Measurements from ENCODE around the gene TMEM18. TPM values are rescaled to one million over a fixed set of nuclear protein-coding genes. Genes with fewer than 3 reads are reported as not detected.

Gene TMEM18
- total RNA-seq, 1 experiment from 2014 or later, result 52.4 TPM

DNA sequence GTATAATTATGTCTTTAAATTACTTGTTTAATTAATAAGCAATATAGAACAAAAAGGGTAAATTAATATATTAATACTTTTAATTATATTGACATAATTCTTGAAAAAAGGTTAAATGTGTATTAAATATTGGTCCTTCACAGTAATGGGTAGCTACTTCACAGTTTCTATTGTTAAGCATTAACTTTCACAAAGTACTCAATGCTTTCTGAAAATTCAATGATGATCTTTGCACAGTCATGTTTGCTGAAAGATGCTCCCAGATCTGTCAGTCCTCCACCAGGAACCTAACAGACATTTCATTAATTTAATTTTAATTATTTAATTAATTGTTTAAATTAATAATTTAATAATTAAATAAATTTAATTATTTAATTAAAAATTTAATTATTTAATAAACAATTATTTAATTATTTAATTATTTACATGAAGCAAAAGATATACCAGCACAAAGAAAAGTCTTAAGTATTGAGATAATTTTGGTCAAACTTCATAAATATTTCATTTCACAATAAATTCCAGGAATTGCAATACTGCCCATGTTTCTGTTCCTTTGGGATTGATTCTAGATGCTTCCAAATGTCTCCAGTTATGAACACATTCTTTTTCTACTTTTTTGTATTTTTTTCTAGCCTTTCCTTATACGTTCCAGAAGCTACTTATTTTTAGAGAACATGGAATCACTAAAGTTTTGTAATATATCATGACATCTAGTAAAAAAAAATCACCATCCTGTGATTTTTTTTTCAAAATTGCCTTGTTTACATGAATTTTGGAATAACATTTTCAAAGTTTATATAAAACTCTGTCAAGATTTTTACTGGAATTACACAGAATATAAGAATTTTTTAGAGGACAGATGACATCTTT lies 46.5 kb downstream of the TMEM18 start:
- no peak for DNase-seq (ENCODE audit: low read depth, low spot score)
- in situ Hi-C loops (cut with HindIII; ENCODE audit: low pct_unique_long_range_greater_than_20kb, low sequenced_read_pairs), result no loop called here

DNA sequence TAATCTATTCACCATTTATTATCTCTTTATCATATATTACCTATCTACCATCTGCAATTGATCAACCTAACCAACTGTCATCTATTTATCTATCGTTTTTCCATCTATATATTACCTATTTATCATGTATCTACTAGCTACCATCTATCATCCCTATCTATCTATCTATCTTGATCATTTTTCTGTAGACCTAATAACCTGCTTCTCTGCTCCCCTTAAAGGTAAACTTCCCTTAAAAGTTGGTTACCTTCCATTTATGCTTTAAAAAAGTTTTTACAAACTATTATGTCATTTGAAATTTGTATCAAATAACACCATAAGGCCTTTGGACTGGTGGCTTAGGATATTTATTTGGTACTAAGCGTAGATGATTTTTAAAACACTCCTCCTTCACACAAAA lies 47.2 kb downstream of the TMEM18 start:
- in situ Hi-C loops (cut with HindIII; ENCODE audit: low pct_unique_long_range_greater_than_20kb, low sequenced_read_pairs), result no loop called here

DNA sequence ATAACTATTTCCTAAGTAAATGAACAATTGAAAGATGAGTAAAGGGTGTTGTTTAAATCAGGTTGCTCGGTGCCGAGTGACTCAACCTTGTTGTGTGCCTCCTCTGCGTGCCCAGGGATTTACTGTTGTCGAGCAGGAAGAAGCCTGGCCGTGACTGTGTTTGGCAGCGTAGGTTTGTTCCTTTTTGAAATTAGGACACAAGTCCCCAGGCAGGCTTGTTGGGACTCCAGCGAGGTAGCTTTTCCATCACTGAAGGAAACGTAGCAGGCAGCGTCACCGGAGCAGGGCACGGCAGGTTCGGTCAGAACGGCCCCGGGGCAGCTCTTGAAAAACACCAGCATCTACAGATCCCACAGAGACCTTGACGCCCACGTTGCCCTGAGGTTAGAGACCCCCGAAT lies 48.6 kb downstream of the TMEM18 start:
- DNase-seq (ENCODE audit: low read depth, low spot score), result no peak
- in situ Hi-C loops (cut with HindIII; ENCODE audit: low pct_unique_long_range_greater_than_20kb, low sequenced_read_pairs), result no loop called here

More for the DNA sequence above, 47.2 kb downstream of the TMEM18 start:
- no peak for DNase-seq (ENCODE audit: low read depth, low spot score)

DNA sequence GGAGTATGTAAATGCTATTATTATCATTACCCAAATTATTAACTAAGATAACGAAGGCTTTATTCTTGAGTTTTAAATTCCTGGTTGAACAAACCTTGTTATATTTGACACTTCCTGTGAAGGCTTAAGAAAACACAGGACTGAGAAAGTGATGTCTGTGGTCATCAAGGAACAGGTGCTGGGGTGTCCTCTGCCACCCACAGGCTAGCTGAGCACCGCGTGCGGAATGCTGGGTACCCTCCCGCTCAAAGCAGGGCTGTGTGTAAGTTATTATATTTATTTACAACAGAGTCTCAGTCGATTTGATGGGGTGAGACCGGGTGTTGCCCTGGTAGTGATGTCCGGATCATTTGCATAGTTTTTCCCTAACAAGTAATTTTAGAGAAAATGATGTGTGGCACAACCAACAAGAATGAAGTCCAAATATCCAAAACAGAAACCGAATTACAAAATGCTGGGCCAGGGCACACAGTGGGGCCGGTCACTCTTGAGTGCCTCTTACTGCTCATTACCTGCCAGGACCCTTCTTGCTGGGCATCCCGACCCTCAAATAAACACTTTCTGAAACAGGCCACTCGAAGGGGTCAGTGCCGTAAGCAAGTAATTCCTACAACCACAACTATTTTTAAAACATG lies 49.2 kb downstream of the TMEM18 start:
- no peak for DNase-seq (ENCODE audit: low read depth, low spot score)
- in situ Hi-C loops (cut with HindIII; ENCODE audit: low pct_unique_long_range_greater_than_20kb, low sequenced_read_pairs), result no loop called here

DNA sequence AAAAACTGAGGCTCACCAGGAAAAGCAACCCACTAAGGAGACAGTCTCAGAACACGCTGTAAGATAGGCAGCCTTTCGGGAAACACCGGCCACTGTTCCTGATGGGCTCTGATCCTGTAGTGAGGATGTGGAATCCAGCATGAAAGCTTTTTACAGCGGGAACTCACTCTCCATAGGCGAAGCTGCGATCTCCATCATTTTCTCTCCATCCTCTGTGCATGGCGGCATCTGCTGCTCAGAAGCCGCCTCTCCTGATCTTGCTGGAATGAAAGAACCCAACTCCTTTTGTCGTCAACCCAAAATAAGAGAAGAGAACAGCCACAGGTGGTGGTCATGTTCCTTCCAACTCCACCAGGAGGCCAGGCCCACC lies 49.9 kb downstream of the TMEM18 start:
- in situ Hi-C loops (cut with HindIII; ENCODE audit: low pct_unique_long_range_greater_than_20kb, low sequenced_read_pairs), result no loop called here
- no peak for DNase-seq (ENCODE audit: low read depth, low spot score)

DNA sequence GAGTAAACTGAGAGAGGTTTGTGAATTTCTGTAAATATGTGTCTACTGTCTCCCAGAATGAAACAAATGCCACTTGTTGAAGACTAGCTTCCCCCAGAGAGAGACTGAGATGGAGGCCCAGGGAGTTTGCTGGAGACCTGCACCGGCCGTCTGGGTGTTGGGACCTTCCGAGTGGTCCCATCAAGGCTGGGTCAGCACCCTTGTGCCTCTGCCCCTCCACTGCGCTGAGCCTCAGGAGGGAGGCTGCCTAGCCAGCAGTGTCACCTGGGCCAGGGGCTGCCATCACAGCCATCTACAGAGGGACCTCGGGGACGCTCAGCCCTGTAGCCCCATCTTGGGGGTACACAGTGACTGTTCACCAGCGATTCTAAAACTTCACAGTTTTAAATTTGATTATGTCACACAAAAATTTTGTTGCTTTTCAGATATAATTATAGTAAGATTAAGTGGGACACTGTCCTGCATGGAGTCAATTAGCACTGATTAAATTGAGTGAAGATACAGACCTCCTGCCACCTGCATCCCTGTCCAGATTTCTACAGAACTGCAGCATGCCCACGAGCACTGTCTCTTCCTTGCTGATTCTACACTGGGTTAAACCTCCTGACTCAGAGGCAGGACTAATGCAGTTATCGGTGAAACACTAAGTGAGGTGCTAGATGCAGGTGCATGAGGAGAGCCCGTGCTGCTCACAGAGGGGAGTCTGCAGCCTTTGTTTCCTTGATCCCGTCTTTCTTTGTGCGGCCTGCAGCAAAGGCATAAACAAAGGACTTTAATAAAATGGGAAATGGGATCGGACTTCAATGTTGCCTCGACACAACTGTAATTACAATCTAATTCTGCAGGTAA lies 50.5 kb downstream of the TMEM18 start:
- DNase-seq (ENCODE audit: low read depth, low spot score), result no peak
- in situ Hi-C loops (cut with HindIII; ENCODE audit: low pct_unique_long_range_greater_than_20kb, low sequenced_read_pairs), result no loop called here

DNA sequence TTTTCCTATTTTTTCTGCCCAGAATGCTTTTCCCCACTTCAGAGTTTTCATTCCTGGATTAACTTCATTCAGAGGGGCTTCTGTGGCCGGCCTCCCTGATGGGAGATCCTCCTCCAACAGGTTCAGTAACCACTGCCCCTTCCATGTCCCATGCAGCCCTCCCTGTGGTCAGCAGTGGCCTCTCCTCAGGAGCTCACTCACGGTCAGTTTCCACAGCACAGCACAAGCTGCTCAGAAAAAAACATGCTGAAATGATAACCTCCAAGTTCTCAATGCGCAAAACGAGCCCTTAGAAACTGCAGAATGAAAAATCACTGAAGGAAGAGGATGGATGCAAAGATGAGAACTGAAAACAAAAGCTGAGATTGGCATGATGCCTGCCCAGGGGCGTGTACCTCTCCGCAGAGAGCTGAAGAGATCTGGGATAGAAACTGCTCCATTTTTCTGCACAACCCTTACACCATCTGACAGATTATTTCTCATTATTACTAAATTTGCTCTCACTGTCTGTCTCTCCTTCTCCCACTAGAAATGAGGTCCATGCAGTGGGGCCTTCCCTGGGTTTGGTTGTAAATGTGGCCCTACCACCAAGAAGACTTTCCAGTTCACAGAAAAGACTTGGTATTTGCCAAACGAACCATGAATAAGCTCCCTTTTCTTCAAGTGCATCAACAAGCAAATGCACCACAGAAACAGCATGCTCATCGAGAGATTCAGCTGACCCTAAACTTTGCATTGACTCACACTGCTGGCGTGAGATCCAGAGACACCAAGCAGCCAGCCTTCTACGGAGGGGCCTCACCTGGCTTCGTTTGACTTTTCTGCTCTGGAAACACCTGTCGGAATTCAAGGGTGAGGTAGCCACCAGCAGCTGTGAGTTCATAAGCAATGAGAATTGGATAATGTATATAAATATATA lies 51.5 kb downstream of the TMEM18 start:
- no peak for DNase-seq (ENCODE audit: low read depth, low spot score)
- in situ Hi-C loops (cut with HindIII; ENCODE audit: low pct_unique_long_range_greater_than_20kb, low sequenced_read_pairs), result no loop called here

DNA sequence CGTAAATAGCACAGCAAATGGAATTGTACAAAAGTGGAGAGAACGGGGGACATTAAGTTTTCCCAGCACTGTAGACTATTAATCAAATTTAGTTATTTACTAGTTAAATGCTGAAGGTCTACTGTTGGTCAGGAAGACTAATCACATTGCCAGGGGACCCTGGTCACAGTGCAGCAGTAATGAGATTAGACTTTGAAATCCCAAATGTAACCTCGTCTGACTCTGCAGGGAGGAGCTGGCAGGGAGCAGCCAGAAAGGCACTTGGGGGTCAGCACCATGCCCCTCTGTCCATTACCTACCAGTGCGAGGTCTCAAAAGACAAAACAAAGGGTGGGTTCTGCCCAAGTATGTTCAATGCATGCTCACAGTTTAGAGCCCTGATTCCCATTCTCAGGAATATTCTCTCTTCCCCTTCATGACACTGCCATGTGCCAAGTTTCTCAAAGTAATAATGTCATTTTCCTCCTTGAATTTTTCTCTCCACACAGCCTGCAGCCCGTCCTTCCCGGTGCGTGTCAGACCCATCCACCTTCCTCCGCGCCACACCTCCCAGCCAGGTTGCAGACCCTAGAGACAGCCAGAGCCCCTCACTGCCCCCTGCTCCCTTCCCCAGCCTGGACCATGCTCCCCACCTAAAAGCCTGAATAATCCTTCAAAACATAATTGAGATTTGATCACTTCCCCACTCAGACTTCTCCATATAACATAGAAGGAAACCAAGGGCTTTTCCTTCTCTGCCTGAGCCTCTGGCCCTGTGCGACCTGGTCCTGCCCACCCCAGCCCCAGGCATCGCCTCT lies 52.5 kb downstream of the TMEM18 start:
- DNase-seq (ENCODE audit: low read depth, low spot score), result no peak
- in situ Hi-C loops (cut with HindIII; ENCODE audit: low pct_unique_long_range_greater_than_20kb, low sequenced_read_pairs), result no loop called here

DNA sequence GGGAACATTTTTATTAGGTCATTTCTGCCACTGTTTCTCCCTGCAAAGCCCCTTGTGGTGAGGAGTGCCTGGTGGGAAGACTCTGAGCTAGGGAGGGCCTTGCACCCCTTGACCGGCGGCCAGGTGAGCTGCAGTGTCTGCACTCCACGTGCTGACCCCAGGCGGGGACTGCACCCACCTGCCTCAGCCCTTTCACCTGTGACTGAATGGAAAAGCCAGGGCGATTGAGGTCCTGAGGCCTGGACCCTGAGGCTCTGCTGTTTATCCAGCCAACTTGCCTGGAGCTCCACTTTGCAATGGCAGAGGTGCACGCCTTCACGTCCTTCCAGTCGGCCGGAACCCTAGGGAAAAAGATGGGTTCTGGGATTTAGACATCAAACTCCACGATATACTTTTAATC lies 53.1 kb downstream of the TMEM18 start:
- in situ Hi-C loops (cut with HindIII; ENCODE audit: low pct_unique_long_range_greater_than_20kb, low sequenced_read_pairs), result no loop called here
- DNase-seq (ENCODE audit: low read depth, low spot score), result no peak

DNA sequence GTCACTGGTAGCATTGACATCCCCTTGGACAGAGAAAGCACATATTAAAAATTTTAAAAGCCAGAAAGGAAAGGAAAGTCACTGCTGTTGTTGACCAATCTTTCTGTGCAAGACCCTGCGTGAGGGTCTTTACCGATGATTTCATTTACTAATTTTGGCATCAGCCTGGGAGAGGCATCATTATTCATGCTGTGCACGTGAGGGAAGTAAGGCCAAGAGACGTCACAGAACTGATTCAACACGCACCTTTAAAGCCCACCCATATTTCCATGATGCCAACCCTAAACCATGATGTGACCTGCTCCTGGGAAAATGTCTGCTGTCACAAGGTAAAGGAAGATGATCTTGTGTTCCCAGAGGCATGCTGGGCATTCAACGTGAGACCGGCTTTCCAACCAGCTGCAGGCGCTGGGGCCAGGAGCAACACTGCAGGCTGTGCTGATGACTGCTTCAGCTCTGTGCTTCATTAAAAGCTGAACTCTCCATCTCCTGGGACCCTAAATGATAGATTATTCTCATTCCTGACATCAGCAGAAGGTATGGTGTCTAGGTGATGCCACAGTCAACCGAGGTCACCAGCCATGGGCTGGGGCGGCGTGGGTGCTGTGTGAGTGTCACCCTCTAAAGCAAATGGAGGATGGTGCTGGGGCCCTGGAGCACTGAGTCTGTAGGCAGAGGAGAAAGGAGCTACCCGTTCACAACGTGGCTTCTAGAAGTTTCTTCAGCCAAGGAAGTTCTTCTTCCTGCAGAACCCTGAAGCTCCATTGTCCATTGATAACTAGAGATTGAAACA lies 53.9 kb downstream of the TMEM18 start:
- in situ Hi-C loops (cut with HindIII; ENCODE audit: low pct_unique_long_range_greater_than_20kb, low sequenced_read_pairs), result no loop called here

DNA sequence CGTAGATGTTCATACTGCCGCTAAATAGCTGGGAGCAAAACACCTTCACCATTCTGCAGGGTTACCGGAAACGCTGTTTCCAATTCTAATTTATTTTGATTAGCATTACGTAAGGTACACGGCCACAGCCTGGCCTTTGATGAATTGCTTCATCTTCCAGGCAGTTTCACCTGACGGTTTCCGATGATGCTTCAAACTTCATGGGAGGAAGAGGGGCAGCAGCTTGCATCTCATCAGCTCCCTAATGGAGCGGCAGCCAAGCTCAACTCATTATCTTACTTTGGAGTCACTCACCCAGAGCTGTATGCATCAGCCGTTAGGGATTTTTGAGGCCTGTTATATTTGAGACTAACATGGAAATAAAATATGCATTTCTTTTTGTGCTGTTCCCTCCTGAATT lies 54.8 kb downstream of the TMEM18 start:
- no peak for DNase-seq (ENCODE audit: low read depth, low spot score)
- in situ Hi-C loops (cut with HindIII; ENCODE audit: low pct_unique_long_range_greater_than_20kb, low sequenced_read_pairs), result no loop called here

More for the DNA sequence above, 53.9 kb downstream of the TMEM18 start:
- DNase-seq (ENCODE audit: low read depth, low spot score), result no peak

DNA sequence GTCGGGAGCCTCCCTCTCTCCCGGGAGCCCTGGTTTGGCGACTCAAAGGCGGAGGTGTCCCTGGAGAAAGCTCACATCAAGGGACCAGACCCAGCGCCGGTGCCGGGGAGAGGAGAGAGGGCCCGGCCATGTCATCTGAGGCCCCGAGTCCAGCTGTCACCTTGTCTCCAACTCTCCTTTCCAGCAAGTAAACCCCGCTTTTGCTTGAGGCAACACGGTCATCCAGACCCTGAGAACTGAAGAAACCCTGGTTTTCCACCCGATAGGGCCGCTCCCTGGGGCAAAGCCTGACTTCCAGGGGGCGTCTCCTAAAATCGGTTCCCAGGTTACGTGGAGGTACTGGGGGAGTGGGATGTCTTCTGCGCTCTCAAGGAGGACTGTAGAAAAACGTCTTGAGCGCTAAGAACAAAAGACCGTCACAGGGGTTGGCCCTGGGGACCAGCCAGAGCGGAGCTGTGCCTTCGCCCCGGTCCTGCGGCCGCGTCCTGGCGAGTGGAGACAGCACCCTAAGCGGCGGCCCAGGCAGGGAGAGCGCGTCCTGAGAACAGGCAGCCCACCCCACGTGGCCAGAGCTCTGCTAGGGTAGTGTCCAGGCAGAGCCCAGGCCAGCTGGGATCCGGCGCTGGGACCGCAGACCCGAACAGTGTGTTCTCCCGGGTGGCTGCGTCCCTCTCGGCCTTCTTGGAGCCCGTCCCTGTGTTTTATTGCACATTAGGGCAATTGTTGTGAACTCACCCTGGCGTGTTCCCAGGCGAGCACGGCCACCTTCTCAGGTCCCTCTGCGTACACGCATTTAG lies 55.7 kb downstream of the TMEM18 start:
- DNase-seq (ENCODE audit: low read depth, low spot score), result no peak
- in situ Hi-C loops (cut with HindIII; ENCODE audit: low pct_unique_long_range_greater_than_20kb, low sequenced_read_pairs), result no loop called here

DNA sequence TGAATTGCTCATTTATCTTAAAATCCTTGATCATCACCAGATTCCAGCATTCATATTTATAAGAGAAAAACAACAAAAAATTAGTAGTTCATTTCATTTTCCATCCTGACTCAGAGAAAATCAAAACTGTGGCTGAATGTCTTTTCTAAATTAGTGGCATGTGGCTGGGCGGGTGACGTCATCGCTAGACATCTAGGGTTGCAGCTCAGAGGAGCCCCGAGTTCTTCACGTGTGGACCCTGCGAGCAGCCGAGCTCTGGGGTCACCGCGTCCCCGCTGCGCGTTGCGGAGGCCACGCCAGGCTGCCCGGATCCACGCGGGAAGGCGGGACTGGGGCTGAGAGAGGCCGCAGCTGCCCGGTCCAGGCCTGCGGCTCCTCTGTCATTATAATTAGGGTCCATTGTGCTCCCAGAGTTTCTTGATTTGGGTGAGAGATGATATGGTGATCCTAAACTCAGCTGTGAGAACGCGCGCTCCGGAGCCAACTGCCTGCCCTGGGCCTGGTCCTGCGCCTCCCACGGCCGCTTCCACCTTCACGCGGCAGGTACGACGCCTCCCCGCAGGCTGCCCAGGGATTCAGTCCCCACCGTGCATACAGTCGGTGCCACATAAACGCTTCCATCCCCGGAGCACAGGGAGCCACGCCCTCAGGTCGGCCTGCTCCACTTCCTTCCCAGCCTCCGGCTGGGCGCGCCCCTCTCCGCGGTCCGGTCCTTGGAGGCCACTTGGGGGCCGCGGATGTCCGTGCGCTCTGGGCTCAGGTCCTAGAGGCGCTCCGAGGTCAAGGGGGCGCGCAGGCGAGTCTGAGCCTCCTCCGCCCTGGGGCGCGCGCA lies 56.5 kb downstream of the TMEM18 start:
- no peak for DNase-seq (ENCODE audit: low read depth, low spot score)
- in situ Hi-C loops (cut with HindIII; ENCODE audit: low pct_unique_long_range_greater_than_20kb, low sequenced_read_pairs), result no loop called here

DNA sequence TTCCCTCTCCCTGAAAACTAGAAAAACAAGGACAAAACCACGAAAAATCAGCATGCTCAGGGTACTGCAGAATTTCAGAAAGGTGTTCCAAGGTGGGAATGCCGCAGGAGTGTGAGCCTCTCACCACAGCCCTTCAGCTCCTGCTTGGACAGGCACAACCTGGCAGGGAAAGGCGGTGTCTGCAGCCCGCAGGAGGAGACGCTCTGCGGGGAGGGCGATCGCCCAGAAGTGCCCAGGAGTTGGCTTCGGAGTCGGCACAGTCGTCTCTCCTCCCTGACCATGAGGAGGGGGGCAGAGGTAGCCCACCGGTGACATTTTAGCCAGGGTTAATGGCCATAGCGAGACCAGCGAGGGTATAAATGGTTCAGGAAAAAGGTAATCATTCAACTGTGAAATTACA lies 57.2 kb downstream of the TMEM18 start:
- no peak for DNase-seq (ENCODE audit: low read depth, low spot score)
- in situ Hi-C loops (cut with HindIII; ENCODE audit: low pct_unique_long_range_greater_than_20kb, low sequenced_read_pairs), result no loop called here

All from SK-MEL-5 (cell line).